Gastroesophageal sphincter (tissue), 4 donors: Measurements from ENCODE around the gene PARD3. TPM values are rescaled to one million over a fixed set of nuclear protein-coding genes. Genes with fewer than 3 reads are reported as not detected.

ENCODE experiments used
- ATAC-seq: fragments of 150-250 bp; one replicate; pipeline ENCODE4 v1.9.1; 2016; ENCODE audit warnings: mild to moderate bottlenecking, moderate library complexity
- H3K27ac ChIP-seq, 4 donors: fragments of 200-600 bp; sonication (generic) in 3 of 4; 1 replicate in 3 of 4; 2 replicates in 1 of 4; pipeline ENCODE4 v1.5.1; 2016 to 2019
- H3K27me3 ChIP-seq: fragments of 200-600 bp; sonication (generic); one replicate; pipeline ENCODE4 v1.5.1; 2019
- H3K36me3 ChIP-seq, 2 donors: fragments of 200-600 bp; sonication (generic); one replicate each; pipeline ENCODE4 v1.5.1; 2019; ENCODE audit warnings: control low read depth in 1 of 2
- H3K4me1 ChIP-seq, 3 donors: fragments of 200-600 bp; sonication (generic); 1 replicate in 2 of 3; 2 replicates in 1 of 3; pipeline ENCODE4 v1.5.1; 2016 to 2019; ENCODE audit warnings: control low read depth in 2 of 3
- H3K4me3 ChIP-seq, 2 donors: fragments of 200-600 bp; sonication (generic); one replicate each; pipeline ENCODE4 v1.5.1; 2019; ENCODE audit warnings: mild to moderate bottlenecking in 1 of 2, moderate library complexity in 1 of 2
- H3K9me3 ChIP-seq, 3 donors: fragments of 200-600 bp; sonication (generic); one replicate each; pipeline ENCODE4 v1.5.1; 2017 to 2019; ENCODE audit warnings: control low read depth in 2 of 3
- CTCF ChIP-seq, 4 experiments: fragments of 200-600 bp in 2 of 4; fragments of 450-650 bp in 2 of 4; sonication (generic) in 1 of 4; IDR thresholded peaks; one replicate each; pipeline ENCODE4 v1.5.1; 2017 to 2019; ENCODE audit warnings: antibody characterized with exemption in 4 of 4, mild to moderate bottlenecking in 2 of 4, moderate library complexity in 2 of 4
- EP300 ChIP-seq: sonication (generic); formaldehyde crosslinking; IDR thresholded peaks from one replicate; pipeline ENCODE4 v1.6.1; 2017; ENCODE audit warnings: antibody characterized with exemption, mild to moderate bottlenecking
- POLR2A ChIP-seq, 2 donors: fragments of 450-650 bp; IDR thresholded peaks; one replicate each; pipeline ENCODE4 v1.6.1; 2017; ENCODE audit warnings: antibody characterized with exemption in 2 of 2, mild to moderate bottlenecking in 2 of 2, moderate library complexity in 1 of 2
- POLR2AphosphoS5 ChIP-seq: sonication (generic); formaldehyde crosslinking; IDR thresholded peaks from one replicate; pipeline ENCODE4 v1.6.1; 2017; ENCODE audit warnings: antibody characterized with exemption
- WGBS, 2 donors: methylation state at CpG; one replicate each; pipeline ENCODE4 v1.1.5; 2018; ENCODE audit warnings: low coverage in 1 of 2; 5-methylcytosine and 5-hydroxymethylcytosine counted together
- total RNA-seq, 4 donors: library from RNA; depleted of rRNA; stranded (reverse); fragments of >200 nt; gene quantifications; one replicate each; pipeline ENCODE4 v1.1.0, GENCODE V29; 2016

Gene PARD3
- total RNA-seq, 4 donors from 2014 or later = 101 to 127 (median 115) TPM

GRCh38 chr10:34101001-34101400, 714.1 kb downstream of the PARD3 start:
- Histone ChIP-seq H3K4me3 (no peak overlapping the region), H3K4me1 (peaks cover 0 to 44% (median 0%) of the 10 kb centered on the region in 3 donors), H3K9me3 (peaks cover 0 to 11% (median 0%) of the 10 kb centered on the region in 3 donors), H3K27me3 (no peaks in the 10 kb centered on the region), H3K36me3 (no peaks in the 10 kb centered on the region), H3K27ac (peak overlapping the region in 1 of 4 donors; percentile 76)
- WGBS, 2 donors = 80 to 92% methylated on average over 1 to 3 of the region's 5 CpGs
- no peak for TF ChIP-seq EP300
- no peak for ATAC-seq

- Histone ChIP-seq H3K27me3 (no peaks in the 10 kb centered on the region), H3K9me3 (peaks cover 0 to 29% (median 0%) of the 10 kb centered on the region in 3 donors), H3K4me3 (no peak overlapping the region), H3K27ac (no peak overlapping the region), H3K36me3 (no peaks in the 10 kb centered on the region), H3K4me1 (peaks cover 0 to 44% (median 0%) of the 10 kb centered on the region in 3 donors)
- no peak for ATAC-seq
- no peak for TF ChIP-seq POLR2AphosphoS5
- TF ChIP-seq POLR2A (IDR thresholded peaks at IDR 0.05) = no peak
- TF ChIP-seq CTCF (IDR thresholded peaks at IDR 0.05) = no peak
- 34 to 51% methylated on average over 6 to 7 of the region's 8 CpGs for WGBS, 2 donors
Measured at GRCh38 chr10:34098821-34099567, 716.1 kb downstream of the PARD3 start.

DNA sequence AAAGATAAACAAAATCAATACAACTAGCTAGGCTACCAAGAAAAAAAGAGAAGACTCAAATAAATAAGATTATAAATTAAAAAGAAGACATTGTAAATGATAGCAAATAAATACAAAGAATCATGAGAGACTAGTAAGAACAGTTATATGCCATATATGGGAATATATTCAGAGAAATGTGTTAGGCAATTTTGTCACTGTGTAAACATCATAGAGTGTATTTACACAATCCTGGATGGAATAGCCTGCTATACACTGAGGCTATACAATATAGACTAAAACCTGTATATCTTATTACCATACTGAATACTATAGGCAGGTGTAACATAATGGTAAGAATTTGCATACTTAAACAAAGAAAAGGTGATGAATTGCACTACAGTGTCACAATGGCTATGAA, 717.4 kb downstream of the PARD3 start:
- H3K27ac ChIP-seq = no peak overlapping the region
- no peaks in the 10 kb centered on the region for H3K27me3 ChIP-seq
- ATAC-seq = no peak
- peaks cover 0 to 31% (median 0%) of the 10 kb centered on the region in 3 donors for H3K4me1 ChIP-seq
- H3K36me3 ChIP-seq = no peaks in the 10 kb centered on the region
- H3K9me3 ChIP-seq = peaks cover 0 to 34% (median 0%) of the 10 kb centered on the region in 3 donors
- H3K4me3 ChIP-seq = no peak overlapping the region
- no peak for TF ChIP-seq POLR2AphosphoS5

DNA sequence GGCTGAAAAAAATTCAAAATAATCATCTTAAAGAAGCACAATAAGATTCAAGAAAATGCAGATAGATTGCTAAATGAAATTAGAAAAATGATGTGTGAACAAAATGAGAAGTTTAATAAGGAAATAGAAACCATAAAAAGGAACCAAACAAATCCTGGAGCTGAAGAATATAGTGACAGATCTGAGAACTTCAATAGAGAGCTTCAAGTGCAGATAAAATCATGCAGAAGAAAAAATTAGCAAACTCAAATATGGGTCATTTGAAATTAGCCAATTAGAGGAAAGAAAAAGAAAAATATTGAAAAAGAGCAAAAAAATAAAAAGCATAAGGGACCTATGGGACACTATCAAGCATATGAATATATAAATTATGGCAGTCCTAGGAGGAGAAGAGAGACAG, 720.1 kb downstream of the PARD3 start:
- Histone ChIP-seq H3K36me3 (no peaks in the 10 kb centered on the region), H3K9me3 (peaks cover 0 to 34% (median 0%) of the 10 kb centered on the region in 3 donors), H3K27ac (no peak overlapping the region), H3K4me1 (peaks cover 0 to 9% (median 0%) of the 10 kb centered on the region in 3 donors), H3K4me3 (no peak overlapping the region), H3K27me3 (no peaks in the 10 kb centered on the region)
- TF ChIP-seq EP300 (no peak), POLR2A (IDR thresholded peaks at IDR 0.05) (no peak), POLR2AphosphoS5 (no peak), CTCF (IDR thresholded peaks at IDR 0.05) (no peak)
- ATAC-seq = no peak

DNA sequence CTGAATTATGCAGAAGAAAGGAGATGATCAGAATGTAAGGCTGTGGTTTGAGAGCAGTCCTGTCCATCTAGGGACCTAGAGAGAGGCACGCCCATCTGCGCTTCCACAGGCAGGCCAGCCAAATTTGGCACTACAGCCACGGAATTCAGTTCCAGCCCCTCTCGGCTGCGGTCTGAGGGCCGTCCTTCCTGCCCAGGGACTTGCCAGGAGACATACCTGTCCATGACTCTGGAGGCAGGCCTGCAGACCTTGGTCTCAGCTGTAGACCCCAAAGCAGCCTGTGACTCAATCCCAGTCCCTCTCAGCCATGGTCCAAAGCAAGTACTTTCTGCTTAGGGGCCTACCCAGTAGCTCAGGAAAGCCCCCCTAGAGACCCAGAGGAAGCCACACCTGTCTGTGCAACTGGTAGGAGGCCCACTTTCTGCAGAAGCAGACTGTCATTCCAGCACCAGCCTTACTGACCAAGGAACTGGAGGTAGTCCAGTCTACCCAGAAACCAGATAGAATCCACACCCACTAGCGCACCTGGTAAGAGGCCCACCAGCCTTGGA, 720.9 kb downstream of the PARD3 start:
- Histone ChIP-seq H3K4me1 (peaks cover 0 to 9% (median 0%) of the 10 kb centered on the region in 3 donors), H3K27ac (no peak overlapping the region), H3K36me3 (no peaks in the 10 kb centered on the region), H3K9me3 (peaks cover 0 to 30% (median 0%) of the 10 kb centered on the region in 3 donors), H3K4me3 (no peak overlapping the region), H3K27me3 (no peaks in the 10 kb centered on the region)
- WGBS, 2 donors = 76% methylated on average over 6 of the region's 7 CpGs; no CpG with 5 or more reads in 1 of the 2 donors
- ATAC-seq = no peak
- no peak for TF ChIP-seq CTCF (IDR thresholded peaks at IDR 0.05)
- TF ChIP-seq EP300 = no peak
- TF ChIP-seq POLR2A (IDR thresholded peaks at IDR 0.05) = no peak
- TF ChIP-seq POLR2AphosphoS5 = no peak

GRCh38 chr10:34092891-34093290, 722.2 kb downstream of the PARD3 start:
- no peaks in the 10 kb centered on the region for H3K36me3 ChIP-seq
- no peak for ATAC-seq
- no peak overlapping the region for H3K27ac ChIP-seq
- TF ChIP-seq POLR2AphosphoS5 (no peak), CTCF (IDR thresholded peaks at IDR 0.05) (no peak), POLR2A (IDR thresholded peaks at IDR 0.05) (no peak), EP300 (no peak)
- no peaks in the 10 kb centered on the region for H3K4me1 ChIP-seq
- peaks cover 0 to 29% (median 0%) of the 10 kb centered on the region in 3 donors for H3K9me3 ChIP-seq
- WGBS, 2 donors = 100% methylated on average over 1 of the region's 1 CpG
- no peaks in the 10 kb centered on the region for H3K27me3 ChIP-seq
- no peak overlapping the region for H3K4me3 ChIP-seq
